ENCODE results near the gene PNMT. TPM values are rescaled to one million over a fixed set of nuclear protein-coding genes. Genes with fewer than 3 reads are reported as not detected.

Gene PNMT
- total and polyA plus RNA-seq, 2 of the 13 experiments (the other 11 are each of a cell fraction or from before 2014, with no cell fraction given): 0.25 TPM; not detected in 1

GRCh38 chr17:39702901-39703893 lies 34.9 kb downstream of the PNMT start (continued):
- no peak for TF ChIP-seq TEAD3 (CRISPR knock-in tag; optimal IDR thresholded peaks at IDR 0.05; ENCODE audit: borderline replicate concordance)
- TF ChIP-seq ZFP62 (CRISPR knock-in tag; IDR thresholded peaks at IDR 0.05): no peak
- no peak for TF ChIP-seq ZNF558 (CRISPR knock-in tag; IDR thresholded peaks at IDR 0.05; ENCODE audit: borderline replicate concordance)
- TF ChIP-seq MAX (IDR thresholded peaks at IDR 0.05): peak; percentile 81
- TF ChIP-seq ZSCAN5A (CRISPR knock-in tag; IDR thresholded peaks at IDR 0.05; ENCODE audit: borderline replicate concordance): 0 out of 2 replicates have a peak, but pooled peaks have one; percentile 61
- peak; percentile 71 for TF ChIP-seq HNF4A (CRISPR knock-in tag; IDR thresholded peaks at IDR 0.05)
- TF ChIP-seq ARID3A (IDR thresholded peaks at IDR 0.05; ENCODE audit: low read depth, low read length): no peak
- peak; percentile 65; the same call in 1 of the 2 replicates for TF ChIP-seq SAFB2 (CRISPR knock-in tag; IDR thresholded peaks at IDR 0.05; ENCODE audit: borderline replicate concordance, low read depth)
- TF ChIP-seq GPBP1L1 (CRISPR knock-in tag; IDR thresholded peaks at IDR 0.05): no peak
- no peak for TF ChIP-seq TFE3 (CRISPR knock-in tag; IDR thresholded peaks at IDR 0.05)
- no peak for TF ChIP-seq LCORL (IDR thresholded peaks at IDR 0.05)
- TF ChIP-seq LCORL (CRISPR knock-in tag; IDR thresholded peaks at IDR 0.05): peak; percentile 94
- no peak for TF ChIP-seq ZNF546 (CRISPR knock-in tag; conservative IDR thresholded peaks at IDR 0.05)
- no peak for TF ChIP-seq MBD4 (IDR thresholded peaks at IDR 0.05; ENCODE audit: borderline replicate concordance, low read length)
- TF ChIP-seq ZKSCAN8 (CRISPR knock-in tag; IDR thresholded peaks at IDR 0.05; ENCODE audit: borderline replicate concordance): peak; percentile 30; the same call in 1 of the 2 replicates
- TF ChIP-seq ZNF616 (CRISPR knock-in tag; IDR thresholded peaks at IDR 0.05; ENCODE audit: low read depth): no peak
- TF ChIP-seq ZNF543 (CRISPR knock-in tag; IDR thresholded peaks at IDR 0.05): peak; percentile 96
- no peak for TF ChIP-seq HOXA5 (CRISPR knock-in tag; IDR thresholded peaks at IDR 0.05)
- no peak for TF ChIP-seq CBX5 (CRISPR knock-in tag; IDR thresholded peaks at IDR 0.05; ENCODE audit: borderline replicate concordance)
- TF ChIP-seq ETV5 (CRISPR knock-in tag; IDR thresholded peaks at IDR 0.05; ENCODE audit: borderline replicate concordance): no peak; the same call in 1 of the 2 replicates
- no peak for TF ChIP-seq XBP1 (CRISPR knock-in tag; IDR thresholded peaks at IDR 0.05)
- TF ChIP-seq FOXO4 (CRISPR knock-in tag; conservative IDR thresholded peaks at IDR 0.05): no peak
